ENCODE data around the gene VCP.
"Not testable (repeated sequence)": the region's sequence is repeated elsewhere in the genome, so short reads cannot be mapped to it uniquely, and the experiment has no call there.

The VCP gene

GRCh38 chr9:35026671-35027070, 45.8 kb downstream of the VCP start:
- no peak overlapping the region for H3K4me3 ChIP-seq (ENCODE audit: low read depth, low read length)
- no peak for DNase-seq (ENCODE audit: low read depth)
- TF ChIP-seq CTCF (IDR thresholded peaks at IDR 0.05; ENCODE audit: insufficient read depth, low read depth, low read length, missing control alignments): no peak

- H3K4me3 ChIP-seq (ENCODE audit: low read depth, low read length): not testable (repeated sequence)
- DNase-seq (ENCODE audit: low read depth): peak; percentile 51
Measured at GRCh38 chr9:35023443-35023842, 49.0 kb downstream of the VCP start.

- TF ChIP-seq CTCF (IDR thresholded peaks at IDR 0.05; ENCODE audit: insufficient read depth, low read depth, low read length, missing control alignments): no peak
- no peak for DNase-seq (ENCODE audit: low read depth)
- H3K4me3 ChIP-seq (ENCODE audit: low read depth, low read length): no peak overlapping the region
Measured at GRCh38 chr9:35014517-35014916, 57.9 kb downstream of the VCP start.

GRCh38 chr9:35010351-35010958, 62.0 kb downstream of the VCP start:
- H3K4me3 ChIP-seq (ENCODE audit: low read depth, low read length): no peak overlapping the region
- no peak for DNase-seq (ENCODE audit: low read depth)
- no peak for TF ChIP-seq CTCF (IDR thresholded peaks at IDR 0.05; ENCODE audit: insufficient read depth, low read depth, low read length, missing control alignments)
